ENCODE measurements around the gene KIAA1958.

DNA sequence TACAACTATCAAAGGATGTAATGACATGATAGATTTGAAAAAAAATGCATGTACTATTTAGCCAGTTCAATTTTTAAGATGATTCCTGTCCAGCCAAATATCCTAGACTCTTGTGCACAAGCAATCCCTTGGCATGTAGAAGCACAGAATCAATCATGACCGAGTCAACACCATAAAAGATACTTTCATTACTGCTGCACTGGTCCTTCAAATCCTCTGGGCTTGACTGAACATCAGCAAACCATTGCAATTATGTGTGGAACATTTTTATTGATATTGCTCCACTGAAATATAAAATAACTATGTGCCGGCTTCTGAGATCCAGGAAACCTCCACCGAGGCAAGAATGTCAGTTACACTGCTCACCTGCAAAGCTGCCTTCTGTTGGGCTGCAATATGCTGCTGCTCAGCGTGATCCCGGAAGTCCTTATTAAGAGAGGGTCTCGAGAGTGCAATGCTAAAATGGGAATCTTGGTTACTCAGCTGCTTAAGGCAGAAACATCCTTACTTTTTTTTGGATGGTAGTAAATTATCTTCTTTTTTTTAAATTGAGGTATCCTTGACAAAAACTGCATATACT, 202.6 kb downstream of the KIAA1958 start:
- TF ChIP-seq, protein P1, sequence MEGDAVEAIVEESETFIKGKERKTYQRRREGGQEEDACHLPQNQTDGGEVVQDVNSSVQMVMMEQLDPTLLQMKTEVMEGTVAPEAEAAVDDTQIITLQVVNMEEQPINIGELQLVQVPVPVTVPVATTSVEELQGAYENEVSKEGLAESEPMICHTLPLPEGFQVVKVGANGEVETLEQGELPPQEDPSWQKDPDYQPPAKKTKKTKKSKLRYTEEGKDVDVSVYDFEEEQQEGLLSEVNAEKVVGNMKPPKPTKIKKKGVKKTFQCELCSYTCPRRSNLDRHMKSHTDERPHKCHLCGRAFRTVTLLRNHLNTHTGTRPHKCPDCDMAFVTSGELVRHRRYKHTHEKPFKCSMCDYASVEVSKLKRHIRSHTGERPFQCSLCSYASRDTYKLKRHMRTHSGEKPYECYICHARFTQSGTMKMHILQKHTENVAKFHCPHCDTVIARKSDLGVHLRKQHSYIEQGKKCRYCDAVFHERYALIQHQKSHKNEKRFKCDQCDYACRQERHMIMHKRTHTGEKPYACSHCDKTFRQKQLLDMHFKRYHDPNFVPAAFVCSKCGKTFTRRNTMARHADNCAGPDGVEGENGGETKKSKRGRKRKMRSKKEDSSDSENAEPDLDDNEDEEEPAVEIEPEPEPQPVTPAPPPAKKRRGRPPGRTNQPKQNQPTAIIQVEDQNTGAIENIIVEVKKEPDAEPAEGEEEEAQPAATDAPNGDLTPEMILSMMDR (IDR thresholded peaks at IDR 0.05 in 8 of 11, conservative IDR thresholded peaks at IDR 0.05 in 3 of 11), result no peak
- TF ChIP-seq POLR2A (IDR thresholded peaks at IDR 0.05) (no peak), POLR2AphosphoS5 (IDR thresholded peaks at IDR 0.05) (no peak)
